ENCODE measurements around the gene LCP1.

Gene LCP1

DNA sequence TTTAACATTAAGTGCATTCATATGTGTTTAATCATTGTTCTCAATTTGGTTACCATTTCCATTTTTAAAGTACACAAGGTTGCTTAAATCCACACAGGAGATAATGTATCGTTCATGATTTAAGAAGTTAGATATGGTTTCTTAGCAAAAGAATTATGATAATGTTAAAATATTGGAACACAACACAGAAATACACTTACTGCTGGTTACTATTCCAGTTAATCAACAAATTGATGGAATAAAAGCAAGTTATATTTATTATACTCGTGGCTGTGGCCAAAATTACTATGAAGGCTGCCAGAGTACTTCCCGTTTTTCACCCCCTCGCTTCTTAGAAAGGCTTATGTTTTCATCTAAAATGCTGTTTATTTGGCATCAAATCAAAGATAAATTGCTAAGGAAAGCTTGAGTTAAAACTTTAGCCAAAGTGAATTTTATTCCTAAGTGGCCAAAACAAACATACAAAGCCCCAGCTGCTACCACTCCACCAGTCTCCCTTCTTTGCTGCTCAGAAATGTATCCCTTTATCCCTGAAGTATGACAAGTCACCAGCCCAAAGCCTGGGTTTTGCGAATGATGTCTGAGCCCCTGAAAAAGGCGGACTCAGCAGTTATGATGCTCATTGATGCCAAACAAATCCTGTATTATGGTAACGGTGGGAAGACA is 27.7 kb downstream of the LCP1 start:
- no peak for DNase-seq

- DNase-seq: no peak
Measured at GRCh38 chr13:46152627-46153328, 29.2 kb downstream of the LCP1 start.

DNA sequence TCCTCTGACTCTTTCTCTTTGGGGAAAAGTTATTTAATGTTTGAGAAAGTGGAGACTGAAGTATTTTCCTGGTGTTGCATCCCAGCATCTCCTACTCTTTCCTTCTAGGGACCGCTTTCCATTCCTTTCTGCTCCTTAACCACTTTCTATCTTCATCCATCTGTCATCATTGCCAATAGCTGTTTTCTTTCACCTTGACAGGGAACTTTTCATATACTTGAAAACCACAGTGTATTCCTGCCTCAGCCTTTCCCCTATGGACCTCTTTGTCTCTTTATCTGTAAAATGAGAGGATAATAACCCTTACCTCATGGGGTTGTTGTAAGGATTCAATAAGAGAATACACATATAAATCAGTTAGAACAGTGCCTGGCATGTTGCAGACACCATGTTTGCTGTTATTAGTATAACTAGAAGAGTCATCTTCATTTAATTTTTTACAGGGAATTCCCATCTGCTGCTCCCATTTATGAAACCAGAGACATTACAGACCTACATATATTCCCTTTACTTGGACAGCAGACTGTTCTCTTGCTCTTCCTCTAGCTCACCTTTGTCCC is 31.8 kb downstream of the LCP1 start:
- DNase-seq: no peak

GRCh38 chr13:46149272-46150133 is 32.5 kb downstream of the LCP1 start:
- no peak for DNase-seq

- DNase-seq: no peak
Measured at GRCh38 chr13:46146898-46147297, 35.1 kb downstream of the LCP1 start.

GRCh38 chr13:46145950-46146349 is 36.0 kb downstream of the LCP1 start:
- DNase-seq: no peak

DNA sequence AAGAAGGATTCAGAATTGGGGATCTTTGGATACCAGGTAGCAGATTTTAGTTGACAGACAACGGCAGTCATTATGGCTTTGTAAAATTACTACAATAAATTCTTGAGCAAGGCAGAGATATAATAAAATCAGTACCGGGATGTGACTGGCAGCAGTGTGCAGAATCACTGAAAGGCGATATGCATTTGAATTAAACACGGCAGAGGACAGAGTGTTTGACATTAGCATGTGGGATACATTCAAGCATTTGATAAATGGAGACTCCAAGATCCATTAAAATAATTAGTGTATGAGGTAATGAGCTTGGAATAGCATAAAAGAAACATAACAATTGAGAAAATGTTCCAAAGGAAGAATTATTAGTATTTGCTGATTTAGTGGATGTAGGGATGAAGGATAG is 36.8 kb downstream of the LCP1 start:
- DNase-seq: no peak

DNA sequence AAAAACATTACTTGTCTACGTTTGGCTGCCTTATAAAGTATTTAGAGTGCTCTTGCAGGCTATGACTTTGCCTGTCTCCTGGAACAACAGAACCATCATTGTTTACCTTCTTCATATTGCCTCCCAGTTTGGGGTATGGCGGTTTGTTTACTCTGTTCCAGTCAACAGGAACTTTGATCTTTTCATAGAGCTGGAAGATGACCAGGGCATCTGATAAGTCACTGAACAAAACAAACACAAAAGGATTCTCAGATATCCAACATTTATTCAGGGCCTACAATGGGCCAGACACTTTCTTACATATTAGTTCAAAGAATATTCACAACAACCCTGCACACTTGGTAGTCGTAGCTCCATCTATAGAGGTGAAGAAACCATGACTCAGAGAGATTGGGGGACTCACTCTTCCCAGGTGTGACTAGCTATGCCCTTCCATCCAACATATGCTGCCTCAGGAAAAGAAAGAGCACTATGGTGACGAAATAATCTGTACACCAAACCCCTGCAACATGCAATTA is 38.7 kb downstream of the LCP1 start:
- no peak for DNase-seq

- no peak for DNase-seq
Measured at GRCh38 chr13:46142776-46143175, 39.2 kb downstream of the LCP1 start.

- no peak for DNase-seq
Measured at GRCh38 chr13:46140044-46140443, 41.9 kb downstream of the LCP1 start.

DNA sequence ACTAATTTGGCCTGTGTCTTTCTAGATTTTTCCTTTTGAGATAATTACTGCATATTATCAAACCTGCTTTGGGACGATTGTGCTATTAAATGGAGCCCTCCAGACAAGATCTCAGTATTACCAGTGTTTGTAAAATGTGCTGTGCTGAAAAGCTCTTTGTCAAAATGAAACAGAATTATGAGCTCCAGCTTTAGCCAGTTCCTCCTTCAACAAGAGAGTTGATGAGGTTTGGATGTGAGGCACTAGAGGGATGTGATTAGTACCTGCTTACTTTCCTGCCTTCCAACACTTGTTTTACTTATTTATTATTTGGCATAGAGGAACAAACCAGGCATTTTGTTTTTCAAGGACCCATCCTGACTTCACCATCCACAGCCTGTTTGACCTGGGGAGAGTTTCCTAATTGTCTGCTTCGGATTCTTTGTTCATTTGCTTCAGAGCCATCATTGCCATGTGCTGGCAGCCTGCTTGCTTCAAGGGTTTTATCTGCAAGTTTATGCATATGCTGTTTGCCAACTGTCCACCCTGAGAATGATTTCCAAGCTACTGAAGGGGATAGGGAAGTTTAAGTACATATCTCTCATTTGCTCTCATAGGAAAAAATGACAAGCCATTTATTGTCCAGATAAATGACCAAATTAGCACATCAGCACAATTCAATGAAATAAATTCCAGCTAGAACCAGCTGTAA is 44.2 kb downstream of the LCP1 start:
- DNase-seq: no peak

- DNase-seq: no peak
Measured at GRCh38 chr13:46136688-46137087, 45.3 kb downstream of the LCP1 start.

DNA sequence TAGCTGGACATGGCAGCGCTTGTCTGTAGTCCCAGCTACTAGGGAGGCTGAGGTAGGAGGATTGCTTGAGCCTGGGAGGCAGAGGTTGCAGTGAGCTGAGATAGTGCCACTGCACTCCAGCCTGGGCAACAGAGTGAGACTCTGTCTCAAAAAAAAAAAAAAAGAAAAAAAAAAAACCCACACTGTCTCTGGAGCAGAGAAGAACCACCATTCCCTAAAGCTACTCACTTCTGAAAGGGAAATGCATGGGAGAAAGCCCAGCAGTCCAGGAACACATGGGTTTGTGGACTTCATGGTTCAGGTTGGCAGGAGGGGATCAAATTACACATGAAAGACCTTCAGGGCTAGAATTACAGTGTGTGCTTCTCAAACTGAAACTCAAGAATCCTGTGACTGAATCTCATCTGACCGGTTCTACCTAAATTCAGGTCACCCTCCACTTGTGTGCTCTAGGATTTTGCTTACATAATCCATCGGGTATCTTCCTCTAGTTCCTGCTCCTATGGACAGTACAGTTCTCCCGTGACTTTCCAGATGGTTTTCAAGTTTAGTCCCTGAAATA is 46.9 kb downstream of the LCP1 start:
- no peak for DNase-seq

DNA sequence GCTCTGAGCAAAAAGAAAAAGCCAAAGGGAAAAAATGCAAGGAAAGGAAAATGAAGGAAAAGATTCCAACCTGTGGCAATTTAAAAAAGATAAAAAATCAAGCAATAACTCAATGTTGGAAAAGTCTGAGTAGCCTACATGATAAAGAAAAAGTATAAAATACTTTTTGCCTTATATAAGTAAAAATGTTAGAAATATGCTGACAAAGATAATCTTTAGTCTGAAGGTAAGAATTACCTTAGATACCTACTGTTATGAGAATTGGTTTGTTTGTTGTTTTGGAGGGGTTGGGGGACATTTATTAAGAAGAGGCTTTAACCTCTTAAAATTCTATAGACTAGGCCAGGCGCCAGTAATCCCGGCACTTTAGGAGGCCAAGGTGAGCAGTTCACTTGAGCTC is 47.5 kb downstream of the LCP1 start:
- no peak for DNase-seq

DNA sequence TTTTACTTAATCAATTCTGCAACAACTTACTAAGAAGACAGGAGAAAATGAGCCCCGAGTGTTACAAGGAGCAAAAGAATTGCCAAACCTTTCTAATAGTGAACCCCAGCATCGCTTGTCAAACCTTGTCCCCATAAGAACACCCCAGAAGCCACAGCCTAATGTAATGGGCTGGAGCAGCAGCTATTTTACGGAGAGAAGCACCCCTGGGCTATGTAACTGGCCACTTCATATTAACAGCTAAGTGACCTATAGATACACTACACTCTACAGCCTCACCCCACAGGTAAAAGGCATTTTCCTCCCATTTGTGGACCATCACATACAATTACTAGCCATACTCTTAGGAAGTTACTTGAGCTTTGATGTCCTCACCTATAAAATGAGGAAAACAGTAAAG is 49.9 kb downstream of the LCP1 start:
- no peak for DNase-seq

DNA sequence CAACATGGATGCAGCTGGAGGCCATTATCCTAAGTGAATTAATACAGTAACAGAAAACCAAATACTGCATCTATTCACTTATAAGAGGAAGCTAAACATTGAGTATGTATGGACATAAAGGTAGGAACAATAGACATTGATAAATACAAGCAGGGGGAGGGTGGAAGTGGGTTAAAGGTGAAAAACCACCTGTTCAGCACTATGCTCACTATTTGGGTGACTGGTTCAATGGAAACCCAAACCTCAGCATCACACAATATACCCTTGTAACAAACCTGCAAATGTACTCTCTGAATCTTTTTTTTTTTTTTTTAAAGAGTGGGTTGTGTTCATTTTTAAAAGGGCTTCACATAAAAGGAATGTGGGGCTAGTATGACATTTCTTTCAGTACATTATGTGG is 50.3 kb downstream of the LCP1 start:
- no peak for DNase-seq

GRCh38 chr13:46129955-46130618 is 51.9 kb downstream of the LCP1 start:
- DNase-seq: no peak

GRCh38 chr13:46129124-46129523 is 52.9 kb downstream of the LCP1 start:
- DNase-seq: no peak

GRCh38 chr13:46127358-46128023 is 54.5 kb downstream of the LCP1 start:
- DNase-seq: no peak

DNA sequence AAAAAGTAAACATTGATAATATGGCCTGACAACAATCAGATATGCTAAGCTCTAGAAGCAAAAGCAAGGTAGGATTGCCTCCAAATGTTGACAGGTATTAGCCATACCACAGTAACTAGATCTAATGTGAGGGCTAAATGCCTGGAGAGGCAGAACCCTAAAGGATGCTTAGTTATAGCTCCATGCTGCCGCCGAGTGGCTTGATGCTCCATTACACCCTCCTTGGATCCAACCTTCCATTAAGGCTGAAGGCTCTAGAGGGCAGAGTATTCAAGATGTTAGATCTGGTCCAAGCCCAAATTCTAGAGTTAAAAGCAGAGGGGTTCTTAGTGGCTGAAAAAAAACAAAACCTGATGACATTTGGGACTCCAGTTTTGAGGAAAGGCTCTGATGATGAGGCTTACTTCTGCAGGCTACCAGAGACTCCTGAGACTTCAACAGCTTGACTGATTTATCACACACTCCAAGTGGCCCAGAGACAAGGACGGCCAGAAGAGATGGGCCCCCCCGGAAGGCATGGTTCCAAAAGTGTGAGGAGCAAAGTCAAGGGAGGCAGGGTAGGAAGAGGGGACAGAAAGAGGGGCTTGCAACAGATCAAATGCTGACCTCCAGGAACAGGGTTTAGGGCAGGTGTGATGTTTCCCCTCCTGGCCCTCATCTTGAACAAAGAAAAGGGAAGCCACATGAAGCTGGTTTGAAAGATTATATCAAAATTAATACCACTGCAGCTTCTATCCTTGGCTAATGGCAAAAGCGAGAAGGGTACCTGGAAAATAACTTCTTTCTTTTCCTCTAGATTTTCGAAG is 55.2 kb downstream of the LCP1 start:
- peak; percentile 54 for DNase-seq
